H9 (cell line): ENCODE results near the gene ROBO1. TPM values are rescaled to one million over a fixed set of nuclear protein-coding genes. Genes with fewer than 3 reads are reported as not detected.

Experiments used
- DNase-seq: peaks from one replicate; pipeline ENCODE4 v3.0.0-alpha.2; 2017
- H2AFZ ChIP-seq: one replicate; pipeline ENCODE4 v1.6.1; 2013; ENCODE audit warnings: mild to moderate bottlenecking, low read length, control low read depth, moderate library complexity
- H2AK5ac ChIP-seq: 2 replicates; pipeline ENCODE4 v1.6.1; 2013; ENCODE audit warnings: low read length, control low read depth, mixed read lengths; ENCODE audit not compliant: insufficient read length
- H2BK120ac ChIP-seq: one replicate; pipeline ENCODE4 v1.6.1; 2013; ENCODE audit warnings: low read depth, mild to moderate bottlenecking, low read length, control low read depth, inconsistent platforms; ENCODE audit not compliant: poor library complexity, severe bottlenecking
- H2BK12ac ChIP-seq: 2 replicates; pipeline ENCODE4 v1.6.1; 2013; ENCODE audit warnings: low read length, control low read depth, mixed read lengths, low read depth; ENCODE audit not compliant: insufficient read length
- H2BK15ac ChIP-seq: 2 replicates; pipeline ENCODE4 v1.6.1; 2013; ENCODE audit warnings: low read depth, low read length, control low read depth
- H2BK20ac ChIP-seq: one replicate; pipeline ENCODE4 v1.6.1; 2013; ENCODE audit warnings: low read depth, mild to moderate bottlenecking, low read length, control low read depth, inconsistent platforms; ENCODE audit not compliant: poor library complexity, severe bottlenecking
- H2BK5ac ChIP-seq: 2 replicates; pipeline ENCODE4 v1.6.1; 2013; ENCODE audit warnings: low read length, control low read depth, mixed read lengths; ENCODE audit not compliant: insufficient read length
- H3K14ac ChIP-seq: 2 replicates; pipeline ENCODE4 v1.6.1; 2013; ENCODE audit warnings: low read length, control low read depth; ENCODE audit not compliant: insufficient read depth
- H3K18ac ChIP-seq: 2 replicates; pipeline ENCODE4 v1.6.1; 2013; ENCODE audit warnings: low read depth, mild to moderate bottlenecking, mixed read lengths, low read length, control low read depth; ENCODE audit not compliant: insufficient read length
- H3K23ac ChIP-seq: 2 replicates; pipeline ENCODE4 v1.6.1; 2013; ENCODE audit warnings: low read length, control low read depth, mixed read lengths, low read depth; ENCODE audit not compliant: insufficient read length
- H3K23me2 ChIP-seq: 2 replicates; pipeline ENCODE4 v1.6.1; 2013; ENCODE audit warnings: low read depth, mild to moderate bottlenecking, mixed read lengths, low read length, control low read depth; ENCODE audit not compliant: insufficient read length, poor library complexity, severe bottlenecking
- H3K27ac ChIP-seq: 2 replicates; pipeline ENCODE4 v1.5.1; 2013; ENCODE audit warnings: low read length, control low read depth, mixed read lengths, low read depth; ENCODE audit not compliant: insufficient read length
- H3K27me3 ChIP-seq: 2 replicates; pipeline ENCODE4 v1.6.1; 2013; ENCODE audit warnings: low read length, control low read depth, inconsistent platforms; ENCODE audit not compliant: insufficient read depth
- H3K4ac ChIP-seq: 2 replicates; pipeline ENCODE4 v1.6.1; 2013; ENCODE audit warnings: low read depth, mild to moderate bottlenecking, control low read depth, inconsistent platforms, low read length, moderate library complexity
- H3K4me1 ChIP-seq: 2 replicates; pipeline ENCODE4 v1.6.1; 2013; ENCODE audit warnings: low read length, control low read depth, inconsistent platforms; ENCODE audit not compliant: insufficient read depth
- H3K4me2 ChIP-seq: 2 replicates; pipeline ENCODE4 v1.6.1; 2013; ENCODE audit warnings: low read length, control low read depth, mixed read lengths; ENCODE audit not compliant: insufficient read length, insufficient read depth
- H3K56ac ChIP-seq: 2 replicates; pipeline ENCODE4 v1.6.1; 2013; ENCODE audit warnings: low read depth, mild to moderate bottlenecking, mixed read lengths, low read length, control low read depth; ENCODE audit not compliant: insufficient read length
- H3K79me1 ChIP-seq: 2 replicates; pipeline ENCODE4 v1.6.1; 2013; ENCODE audit warnings: low read depth, mild to moderate bottlenecking, moderate library complexity, low read length, control low read depth, inconsistent platforms; ENCODE audit not compliant: insufficient read depth, poor library complexity, severe bottlenecking
- H3K79me2 ChIP-seq: 2 replicates; pipeline ENCODE4 v1.6.1; 2013; ENCODE audit warnings: low read length, control low read depth, inconsistent platforms; ENCODE audit not compliant: insufficient read depth
- H3K9ac ChIP-seq: 2 replicates; pipeline ENCODE4 v1.6.1; 2013; ENCODE audit warnings: low read length, control low read depth, mixed read lengths; ENCODE audit not compliant: insufficient read length; ENCODE audit errors: extremely low read depth
- H3K9me3 ChIP-seq: one replicate; pipeline ENCODE4 v1.6.1; 2013; ENCODE audit warnings: low read depth, low read length, inconsistent platforms; ENCODE audit not compliant: control insufficient read depth
- H3T11ph ChIP-seq: one replicate; pipeline ENCODE4 v1.6.1; 2013; ENCODE audit warnings: mild to moderate bottlenecking, low read length, control low read depth, inconsistent platforms
- H4K20me1 ChIP-seq: one replicate; pipeline ENCODE4 v1.6.1; 2013; ENCODE audit not compliant: control insufficient read depth, insufficient read length, insufficient read depth
- H4K5ac ChIP-seq: 2 replicates; pipeline ENCODE4 v1.6.1; 2013; ENCODE audit warnings: low read depth, mild to moderate bottlenecking, mixed read lengths, low read length, control low read depth; ENCODE audit not compliant: insufficient read length
- H4K8ac ChIP-seq: replicated peaks from 2 replicates; pipeline ENCODE4 v1.6.1; 2013; ENCODE audit warnings: low read length, control low read depth, mixed read lengths, low read depth; ENCODE audit not compliant: insufficient read length
- H4K91ac ChIP-seq: 2 replicates; pipeline ENCODE4 v1.6.1; 2013; ENCODE audit warnings: low read depth, mild to moderate bottlenecking, moderate library complexity, mixed read lengths, low read length, control low read depth; ENCODE audit not compliant: insufficient read length
- H3K27ac Mint-ChIP-seq, 3 experiments: 2 replicates in 2 of 3; 3 replicates in 1 of 3; pipeline ENCODE4 v1.8.0; 2020 to 2021; ENCODE audit warnings: mixed read lengths in 3 of 3, mild to moderate bottlenecking in 1 of 3, moderate library complexity in 1 of 3
- H3K27me3 Mint-ChIP-seq: 2 replicates; pipeline ENCODE4 v1.8.0; 2021; ENCODE audit warnings: low read depth, mild to moderate bottlenecking, moderate library complexity, mixed read lengths
- H3K36me3 Mint-ChIP-seq, 3 experiments: 2 replicates in 2 of 3; 3 replicates in 1 of 3; pipeline ENCODE4 v1.8.0; 2020 to 2021; ENCODE audit warnings: low read depth in 3 of 3, mixed read lengths in 3 of 3; ENCODE audit not compliant: insufficient read depth in 1 of 3
- H3K4me1 Mint-ChIP-seq, 2 experiments: 2 replicates each; pipeline ENCODE4 v1.8.0; 2020; ENCODE audit warnings: mixed read lengths in 2 of 2
- H3K4me3 Mint-ChIP-seq, 2 experiments: 2 replicates in 1 of 2; 3 replicates in 1 of 2; pipeline ENCODE4 v1.8.0; 2020 to 2021; ENCODE audit warnings: mild to moderate bottlenecking in 2 of 2, mixed read lengths in 2 of 2, moderate library complexity in 1 of 2
- H3K9me3 Mint-ChIP-seq, 2 experiments: 2 replicates in 1 of 2; 3 replicates in 1 of 2; pipeline ENCODE4 v1.8.0; 2020; ENCODE audit warnings: mild to moderate bottlenecking in 2 of 2, mixed read lengths in 2 of 2, moderate library complexity in 1 of 2
- total RNA-seq: library from RNA; stranded (reverse); gene quantifications from 2 replicates; pipeline ENCODE4 v1.2.1, GENCODE V29; 2021
- TF ChIP-seq, protein P1 (sequence below): fragments of 200-600 bp; sonication (generic); conservative IDR thresholded peaks from 3 replicates; pipeline ENCODE4 v1.8.0; 2021; ENCODE audit warnings: antibody characterized with exemption, mild to moderate bottlenecking

Gene ROBO1
- total RNA-seq, 1 experiment from 2014 or later = 62.7 TPM

DNA sequence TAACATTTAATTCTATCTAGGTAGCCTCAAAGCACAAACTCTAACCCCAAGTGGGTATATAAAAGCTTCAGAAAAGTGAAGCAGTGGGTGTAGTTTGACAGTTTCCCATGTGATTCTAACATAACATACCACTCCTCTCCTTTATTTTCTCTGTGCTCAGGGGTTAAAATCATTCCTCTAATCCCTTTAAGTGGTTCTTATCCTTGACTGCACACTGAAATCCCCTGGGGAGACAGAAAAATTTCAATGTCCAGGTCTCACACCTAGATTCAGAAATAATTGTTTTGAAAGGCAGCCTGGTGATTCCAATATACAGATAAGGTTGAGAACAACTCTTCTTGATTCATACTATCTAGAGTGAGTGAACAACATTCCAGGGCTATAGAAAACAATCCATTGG is 986.4 kb downstream of the ROBO1 start:
- H2BK20ac ChIP-seq = no peak overlapping the region
- H4K5ac ChIP-seq = no peak overlapping the region
- no peak overlapping the region for H2BK15ac ChIP-seq
- no peak overlapping the region for H2AFZ ChIP-seq
- H2BK120ac ChIP-seq = no peak overlapping the region
- H3T11ph ChIP-seq = no peak overlapping the region
- Mint-ChIP-seq H3K4me1 (0 out of 4 replicates have a peak, but pooled peaks cover 0 to 2% of the 10 kb centered on the region in 2 experiments), H3K27me3 (no peaks in the 10 kb centered on the region), H3K9me3 (peaks cover 2 to 3% of the 10 kb centered on the region in 2 experiments; a peak in 3 of 5 replicates), H3K36me3 (peaks cover 3 to 7% (median 6%) of the 10 kb centered on the region in 3 experiments; a peak in 5 of 7 replicates), H3K27ac (no peak overlapping the region), H3K4me3 (no peak overlapping the region)
- H2AK5ac ChIP-seq = no peak overlapping the region
- no peak overlapping the region for H2BK12ac ChIP-seq
- no peak overlapping the region for H3K4me2 ChIP-seq
- H3K14ac ChIP-seq = no peak overlapping the region
- no peak overlapping the region for H3K23ac ChIP-seq
- H3K27me3 ChIP-seq = no peaks in the 10 kb centered on the region
- H3K56ac ChIP-seq = no peak overlapping the region
- TF ChIP-seq, protein P1, sequence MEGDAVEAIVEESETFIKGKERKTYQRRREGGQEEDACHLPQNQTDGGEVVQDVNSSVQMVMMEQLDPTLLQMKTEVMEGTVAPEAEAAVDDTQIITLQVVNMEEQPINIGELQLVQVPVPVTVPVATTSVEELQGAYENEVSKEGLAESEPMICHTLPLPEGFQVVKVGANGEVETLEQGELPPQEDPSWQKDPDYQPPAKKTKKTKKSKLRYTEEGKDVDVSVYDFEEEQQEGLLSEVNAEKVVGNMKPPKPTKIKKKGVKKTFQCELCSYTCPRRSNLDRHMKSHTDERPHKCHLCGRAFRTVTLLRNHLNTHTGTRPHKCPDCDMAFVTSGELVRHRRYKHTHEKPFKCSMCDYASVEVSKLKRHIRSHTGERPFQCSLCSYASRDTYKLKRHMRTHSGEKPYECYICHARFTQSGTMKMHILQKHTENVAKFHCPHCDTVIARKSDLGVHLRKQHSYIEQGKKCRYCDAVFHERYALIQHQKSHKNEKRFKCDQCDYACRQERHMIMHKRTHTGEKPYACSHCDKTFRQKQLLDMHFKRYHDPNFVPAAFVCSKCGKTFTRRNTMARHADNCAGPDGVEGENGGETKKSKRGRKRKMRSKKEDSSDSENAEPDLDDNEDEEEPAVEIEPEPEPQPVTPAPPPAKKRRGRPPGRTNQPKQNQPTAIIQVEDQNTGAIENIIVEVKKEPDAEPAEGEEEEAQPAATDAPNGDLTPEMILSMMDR = no peak
- no peaks in the 10 kb centered on the region for H3K9me3 ChIP-seq
- no peak overlapping the region for H4K91ac ChIP-seq
- no peak overlapping the region for H2BK5ac ChIP-seq
- H3K4ac ChIP-seq = no peak overlapping the region
- H3K27ac ChIP-seq = no peak overlapping the region
- no peaks in the 10 kb centered on the region for H3K79me2 ChIP-seq
- H4K8ac ChIP-seq = no peak overlapping the region
- no peaks in the 10 kb centered on the region for H3K23me2 ChIP-seq
- H3K9ac ChIP-seq = no peak overlapping the region
- H3K79me1 ChIP-seq = no peaks in the 10 kb centered on the region
- no peak overlapping the region for H3K18ac ChIP-seq
- no peak for DNase-seq
- H3K4me1 ChIP-seq = no peaks in the 10 kb centered on the region
- no peaks in the 10 kb centered on the region for H4K20me1 ChIP-seq
